ENCODE results near the gene FBXO5. TPM values are rescaled to one million over a fixed set of nuclear protein-coding genes. Genes with fewer than 3 reads are reported as not detected.

The FBXO5 gene
- total and polyA plus RNA-seq, 9 of the 15 experiments (the other 6 are each of a cell fraction or from before 2014, with no cell fraction given): 17.8 to 89.3 (median 62.9) TPM

- H3K27me3 ChIP-seq (ENCODE audit: control insufficient read depth in 2 of 2, insufficient read depth in 2 of 2, low read length in 2 of 2): peaks cover 6 to 20% of the 10 kb centered on the region in 2 experiments
- FAIRE-seq (no peak), ATAC-seq (no peak), DNase-seq (ENCODE audit: extremely low read depth in 1 of 4, low spot score in 3 of 4) (no peak)
- H3K27ac ChIP-seq (ENCODE audit: extremely low read depth, low read depth, low read length): no peak overlapping the region
- ChIA-PET POLR2A (interaction anchor here (0.7 kb wide), 1 partner anchor 12 kb away, joined by 4 read pairs; no protein-coding TSS in a partner anchor), CTCF (ENCODE audit: low intra/inter-chr PET ratio) (no interaction called here)
- no peaks in the 10 kb centered on the region for H3K36me3 ChIP-seq (ENCODE audit: control insufficient read depth, insufficient read depth, low read length)
- intact Hi-C loops (cut with micrococcal nuclease) (loop anchor here (10.0 kb wide), 1 partner anchor 1283 kb away; no protein-coding TSS in a partner anchor), in situ Hi-C loops (cut with MboI) (loop anchor here (10.0 kb wide), 1 partner anchor 213 kb away; no protein-coding TSS in a partner anchor)
- H3K9me1 ChIP-seq (ENCODE audit: control insufficient read depth, insufficient read depth, low read length): no peaks in the 10 kb centered on the region
- 0% methylated on average over 1 of the region's 1 CpG for WGBS (ENCODE audit: insufficient coverage, low coverage, missing lambda C conversion rate)
- no peaks in the 10 kb centered on the region for H3K9me3 ChIP-seq (replicated peaks; ENCODE audit: control insufficient read depth, insufficient read depth, low read depth, low read length)
- H3K4me1 ChIP-seq (replicated peaks in 1 of 2; ENCODE audit: control insufficient read depth in 2 of 2, insufficient read depth in 2 of 2, low read length in 2 of 2): no peaks in the 10 kb centered on the region
- no peak overlapping the region for H3K4me3 ChIP-seq
- no peak overlapping the region for H2AFZ ChIP-seq (ENCODE audit: low read depth, low read length)
- H3K79me2 ChIP-seq (ENCODE audit: control insufficient read depth, insufficient read depth, low read length): no peaks in the 10 kb centered on the region
- no peak overlapping the region for H3K4me2 ChIP-seq (ENCODE audit: insufficient read depth, low read length)
- TF ChIP-seq SMARCA4 (IDR thresholded peaks at IDR 0.05) (no peak), NFIC (IDR thresholded peaks at IDR 0.05) (no peak), BCL6 (CRISPR knock-in tag; IDR thresholded peaks at IDR 0.05) (no peak), RHOXF2B (CRISPR knock-in tag; conservative IDR thresholded peaks at IDR 0.05) (no peak), CXXC5 (CRISPR knock-in tag; IDR thresholded peaks at IDR 0.05) (no peak)
- no peaks in the 10 kb centered on the region for H4K20me1 ChIP-seq (replicated peaks; ENCODE audit: control insufficient read depth, insufficient read depth, low read length)
- no TSS peak for BruUV-seq (replicated peaks)
- no peak overlapping the region for H3K9ac ChIP-seq (ENCODE audit: insufficient read depth in 1 of 2, low read depth in 2 of 2, low read length in 2 of 2)
Observed at GRCh38 chr6:152957796-152958195, 25.0 kb downstream of the FBXO5 start.

DNA sequence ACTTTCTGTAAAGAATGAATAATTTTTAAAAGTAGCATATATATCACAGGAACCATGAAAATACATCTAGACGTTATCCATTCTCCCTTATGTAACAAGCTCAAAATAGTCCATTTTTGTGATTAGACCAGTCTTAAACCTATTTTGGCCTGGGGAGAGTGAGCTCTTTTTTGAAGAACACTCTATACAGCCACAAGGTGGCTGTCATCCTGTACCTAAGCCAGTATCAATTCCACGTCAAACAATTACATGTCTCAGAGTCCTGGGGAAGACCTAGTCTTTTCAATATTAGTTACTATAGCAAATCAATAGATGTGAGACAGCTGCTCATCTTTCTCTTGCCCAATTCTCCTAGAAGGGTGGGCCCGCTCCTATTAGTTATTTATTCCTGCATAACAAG lies 28.4 kb downstream of the FBXO5 start:
- ChIA-PET POLR2A (no interaction called here), CTCF (ENCODE audit: low intra/inter-chr PET ratio) (interaction anchor here (1.1 to 3.2 kb wide), 3 partner anchors 71 to 1191 kb away, joined by 3 to 24 read pairs (median 22); no protein-coding TSS in a partner anchor)
- no peaks in the 10 kb centered on the region for H3K4me1 ChIP-seq (replicated peaks in 1 of 2; ENCODE audit: control insufficient read depth in 2 of 2, insufficient read depth in 2 of 2, low read length in 2 of 2)
- no peaks in the 10 kb centered on the region for H3K9me3 ChIP-seq (replicated peaks; ENCODE audit: control insufficient read depth, insufficient read depth, low read depth, low read length)
- no peak overlapping the region for H3K9ac ChIP-seq (ENCODE audit: insufficient read depth in 1 of 2, low read depth in 2 of 2, low read length in 2 of 2)
- H4K20me1 ChIP-seq (replicated peaks; ENCODE audit: control insufficient read depth, insufficient read depth, low read length): no peaks in the 10 kb centered on the region
- H3K36me3 ChIP-seq (ENCODE audit: control insufficient read depth, insufficient read depth, low read length): no peaks in the 10 kb centered on the region
- H3K4me2 ChIP-seq (ENCODE audit: insufficient read depth, low read length): no peak overlapping the region
- H3K4me3 ChIP-seq: no peak overlapping the region
- no peaks in the 10 kb centered on the region for H3K9me1 ChIP-seq (ENCODE audit: control insufficient read depth, insufficient read depth, low read length)
- no peak overlapping the region for H3K27ac ChIP-seq (ENCODE audit: extremely low read depth, low read depth, low read length)
- BruUV-seq (replicated peaks): no TSS peak
- H3K27me3 ChIP-seq (ENCODE audit: control insufficient read depth in 2 of 2, insufficient read depth in 2 of 2, low read length in 2 of 2): peaks cover 4 to 12% of the 10 kb centered on the region in 2 experiments
- in situ Hi-C loops (cut with MboI): loop anchor here (10.0 kb wide), 1 partner anchor 210 kb away; no protein-coding TSS in a partner anchor
- no peak overlapping the region for H2AFZ ChIP-seq (ENCODE audit: low read depth, low read length)
- DNase-seq (ENCODE audit: extremely low read depth in 1 of 4, low spot score in 3 of 4): peak in 3 of 4 experiments; percentile 21 to 35 (median 24)
- peak; percentile 78 for ATAC-seq
- intact Hi-C loops (cut with micrococcal nuclease): loop anchor here (1.0 to 10.0 kb wide), 2 partner anchors 70 to 1280 kb away; no protein-coding TSS in a partner anchor
- no peak for FAIRE-seq
- no peaks in the 10 kb centered on the region for H3K79me2 ChIP-seq (ENCODE audit: control insufficient read depth, insufficient read depth, low read length)
- WGBS (ENCODE audit: insufficient coverage, low coverage, missing lambda C conversion rate): 2% methylated on average over 3 of the region's 3 CpGs
- TF ChIP-seq ZNF717 (CRISPR knock-in tag; IDR thresholded peaks at IDR 0.05): no peak
- no peak for TF ChIP-seq TARDBP (IDR thresholded peaks at IDR 0.05)
- TF ChIP-seq RAD21 (CRISPR knock-in tag; conservative IDR thresholded peaks at IDR 0.05 in 1 of 2, IDR thresholded peaks at IDR 0.05 in 1 of 2): peak; percentile 35 to 72; a peak in 3 of 4 replicates
- TF ChIP-seq TAL1 (IDR thresholded peaks at IDR 0.05): no peak
- TF ChIP-seq PHB2 (IDR thresholded peaks at IDR 0.05; ENCODE audit: low read depth): no peak
- TF ChIP-seq KLF1 (tag; IDR thresholded peaks at IDR 0.05): no peak
- no peak for TF ChIP-seq TBP (optimal IDR thresholded peaks at IDR 0.05; ENCODE audit: low read depth, low read length)
- no peak for TF ChIP-seq CCAR2 (IDR thresholded peaks at IDR 0.05; ENCODE audit: low read depth, low read length)
